AG10803 (cell line): ENCODE results near the gene TOMM34.

ENCODE experiments used
- DNase-seq: peaks from one replicate; pipeline ENCODE4 v3.0.0; 2010; ENCODE audit warnings: low read depth
- H3K4me3 ChIP-seq: 2 replicates; pipeline ENCODE4 v1.5.1; 2011; ENCODE audit warnings: mild to moderate bottlenecking, low read length, control low read depth
- TF ChIP-seq, protein P1 (sequence below): conservative IDR thresholded peaks from 2 replicates; pipeline ENCODE4 v1.5.1; 2011; ENCODE audit warnings: mild to moderate bottlenecking, low read length, control low read depth, inconsistent platforms

TOMM34 gene

DNA sequence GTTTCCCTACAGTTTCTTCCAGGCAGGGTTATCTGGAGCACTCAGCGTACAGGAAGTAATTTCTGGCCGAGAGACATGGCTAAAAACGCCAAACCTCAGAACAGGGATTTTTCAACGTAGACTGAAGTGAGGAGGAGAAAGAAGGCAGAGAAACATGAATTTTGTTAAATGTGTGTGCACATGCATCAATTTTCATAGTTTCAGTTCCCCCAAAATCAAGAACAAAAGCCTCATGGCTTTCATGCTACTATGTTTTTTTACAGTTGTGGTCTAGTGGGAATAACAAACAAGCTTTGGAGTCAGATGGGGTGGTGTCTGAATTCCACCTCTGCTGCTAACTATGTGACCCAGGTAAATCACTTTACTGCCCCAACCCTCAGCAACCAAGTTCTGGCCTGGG lies 4.9 kb downstream of the TOMM34 start:
- TF ChIP-seq, protein P1, sequence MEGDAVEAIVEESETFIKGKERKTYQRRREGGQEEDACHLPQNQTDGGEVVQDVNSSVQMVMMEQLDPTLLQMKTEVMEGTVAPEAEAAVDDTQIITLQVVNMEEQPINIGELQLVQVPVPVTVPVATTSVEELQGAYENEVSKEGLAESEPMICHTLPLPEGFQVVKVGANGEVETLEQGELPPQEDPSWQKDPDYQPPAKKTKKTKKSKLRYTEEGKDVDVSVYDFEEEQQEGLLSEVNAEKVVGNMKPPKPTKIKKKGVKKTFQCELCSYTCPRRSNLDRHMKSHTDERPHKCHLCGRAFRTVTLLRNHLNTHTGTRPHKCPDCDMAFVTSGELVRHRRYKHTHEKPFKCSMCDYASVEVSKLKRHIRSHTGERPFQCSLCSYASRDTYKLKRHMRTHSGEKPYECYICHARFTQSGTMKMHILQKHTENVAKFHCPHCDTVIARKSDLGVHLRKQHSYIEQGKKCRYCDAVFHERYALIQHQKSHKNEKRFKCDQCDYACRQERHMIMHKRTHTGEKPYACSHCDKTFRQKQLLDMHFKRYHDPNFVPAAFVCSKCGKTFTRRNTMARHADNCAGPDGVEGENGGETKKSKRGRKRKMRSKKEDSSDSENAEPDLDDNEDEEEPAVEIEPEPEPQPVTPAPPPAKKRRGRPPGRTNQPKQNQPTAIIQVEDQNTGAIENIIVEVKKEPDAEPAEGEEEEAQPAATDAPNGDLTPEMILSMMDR: no peak
- no peak overlapping the region for H3K4me3 ChIP-seq
- no peak for DNase-seq

DNA sequence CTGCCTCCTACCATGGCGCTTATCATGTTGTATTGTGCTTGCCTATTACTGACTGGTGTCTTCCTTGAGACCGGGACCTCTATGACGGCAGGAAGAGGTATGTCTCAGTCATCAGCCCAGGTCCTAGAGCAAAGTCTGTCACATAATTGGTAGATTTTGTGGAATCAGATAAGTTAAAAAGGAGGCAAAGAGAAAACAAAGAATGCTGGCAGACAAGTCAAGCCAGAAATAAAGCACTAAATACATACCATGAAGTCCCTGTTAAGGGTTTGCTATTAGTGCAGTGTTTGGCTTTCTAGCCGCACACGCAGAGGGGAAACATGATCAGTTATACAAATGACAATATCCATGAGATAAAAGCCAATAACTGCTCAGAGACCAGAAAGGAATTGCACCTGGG lies 6.0 kb downstream of the TOMM34 start:
- no peak overlapping the region for H3K4me3 ChIP-seq
- DNase-seq: no peak
- TF ChIP-seq, protein P1: no peak

DNA sequence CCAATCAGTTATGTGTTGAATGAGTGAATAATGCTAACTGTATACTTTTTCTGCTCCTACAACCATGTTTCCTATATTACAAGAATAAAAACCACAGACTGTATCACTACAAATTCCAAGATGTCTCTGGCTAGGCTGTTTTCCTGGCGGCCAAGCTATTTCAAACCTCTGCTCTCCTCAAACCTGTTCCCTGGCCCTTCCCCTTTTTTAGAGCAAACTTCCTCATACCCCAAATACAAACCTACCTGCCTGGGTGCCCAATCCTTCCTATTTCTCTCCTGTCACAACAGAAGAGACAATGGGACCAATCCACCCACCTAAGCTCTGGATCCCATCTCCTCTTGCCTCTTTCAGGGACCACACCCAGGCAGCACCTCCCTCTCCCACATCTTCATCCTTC lies 7.5 kb downstream of the TOMM34 start:
- no peak for DNase-seq
- H3K4me3 ChIP-seq: no peak overlapping the region
- TF ChIP-seq, protein P1: no peak

DNA sequence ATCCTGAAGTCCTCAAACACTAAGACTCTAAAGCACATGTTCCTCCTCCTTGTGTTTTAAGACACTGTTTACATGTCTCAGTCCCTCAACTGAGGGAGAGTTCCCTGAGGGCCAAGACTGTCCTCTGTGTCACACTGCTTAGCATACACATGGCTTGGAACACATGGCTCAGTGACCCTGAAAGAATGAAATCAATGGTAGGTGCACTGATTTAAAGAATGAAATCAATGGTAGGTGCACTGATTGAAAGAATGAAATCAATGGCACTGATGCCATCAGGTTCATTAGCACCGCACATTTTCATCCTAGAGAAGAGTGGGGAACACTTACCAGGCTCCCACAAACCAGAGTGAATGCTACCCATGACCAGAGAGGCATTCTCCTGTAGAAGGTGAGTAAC lies 9.8 kb downstream of the TOMM34 start:
- TF ChIP-seq, protein P1: no peak
- DNase-seq: no peak
- H3K4me3 ChIP-seq: no peak overlapping the region

DNA sequence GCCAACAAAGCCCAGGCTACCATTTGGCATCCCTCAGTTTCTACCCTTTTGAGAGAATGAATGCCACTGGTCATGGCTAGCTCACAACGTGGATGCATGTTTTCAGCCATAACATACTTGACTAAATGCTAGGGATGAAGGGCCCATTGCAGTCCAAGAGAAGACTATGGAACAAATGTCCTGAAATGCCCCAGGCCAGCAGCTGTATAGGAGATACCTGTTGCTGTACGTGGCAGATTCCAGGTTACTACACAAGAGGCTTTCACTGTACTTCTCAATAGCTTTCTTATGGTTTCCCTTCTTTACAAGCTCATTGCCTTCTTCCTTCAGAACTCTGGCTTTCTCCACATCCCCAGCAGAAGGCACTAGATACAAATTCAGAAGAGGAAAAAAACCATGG lies 11.7 kb downstream of the TOMM34 start:
- H3K4me3 ChIP-seq: no peak overlapping the region
- no peak for DNase-seq
- TF ChIP-seq, protein P1: no peak

DNA sequence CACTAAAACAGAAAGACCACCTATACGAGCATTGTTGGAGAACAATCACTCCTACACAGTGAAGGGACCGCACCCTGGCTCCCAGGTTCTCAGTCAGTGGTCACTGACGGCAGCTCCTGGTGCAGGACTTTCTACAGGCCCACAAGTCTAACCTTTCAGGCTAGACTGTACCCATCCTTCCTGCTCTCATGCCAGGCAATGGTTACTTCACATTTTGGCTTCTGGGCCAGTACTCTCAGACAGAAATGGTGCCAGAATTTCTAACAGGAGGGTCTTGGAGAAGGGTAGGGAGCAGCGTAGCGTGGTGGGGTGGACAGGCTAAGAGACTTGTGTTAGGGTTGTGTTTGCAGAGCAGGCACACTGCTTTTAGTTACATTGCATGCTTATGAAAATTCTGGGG lies 12.1 kb downstream of the TOMM34 start:
- TF ChIP-seq, protein P1: no peak
- no peak overlapping the region for H3K4me3 ChIP-seq
- DNase-seq: no peak

DNA sequence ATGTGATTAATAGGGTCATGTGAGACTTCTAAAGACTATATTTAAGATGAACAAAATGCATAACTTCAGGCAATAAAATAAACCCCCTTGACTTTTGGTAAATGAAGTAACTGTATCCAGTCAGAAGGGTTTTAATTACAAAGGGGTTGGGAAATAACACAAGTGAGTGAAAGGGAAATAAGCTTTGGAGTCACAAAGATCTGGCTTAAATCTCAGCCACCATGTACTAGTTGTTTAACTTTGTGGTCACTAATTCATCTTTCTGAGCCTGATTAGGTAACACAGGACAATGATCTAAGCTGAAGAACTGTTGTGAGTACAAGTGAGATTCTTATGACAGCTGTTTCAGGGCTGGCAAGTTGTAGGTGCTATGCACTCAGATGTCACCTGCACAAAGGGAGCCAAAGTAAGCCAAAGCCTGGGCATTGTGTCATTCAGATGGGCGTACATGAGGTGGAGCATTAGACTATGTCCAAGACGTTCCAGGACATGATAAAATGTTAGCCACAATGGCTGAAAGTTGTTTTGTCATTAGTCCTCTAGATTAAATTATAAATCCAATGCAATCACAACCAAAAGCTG lies 13.8 kb downstream of the TOMM34 start:
- DNase-seq: no peak
- no peak overlapping the region for H3K4me3 ChIP-seq
- TF ChIP-seq, protein P1: no peak
